CD4-positive, alpha-beta T cell (primary cell): ENCODE results near the gene WNT9A. TPM values are rescaled to one million over a fixed set of nuclear protein-coding genes. Genes with fewer than 3 reads are reported as not detected.
A peak's percentile ranks its signal among the peaks of the same experiment; 100 is the strongest.

Source experiments
- ATAC-seq: fragments of 200-7000 bp; cut with Tn5 transposase; one replicate; pipeline ENCODE4 v1.10.0; 2022; ENCODE audit warnings: mild to moderate bottlenecking; ENCODE audit not compliant: poor library complexity
- CTCF ChIA-PET: fragments of 350-600 bp; sonication (Branson Sonifier 250); formaldehyde crosslinking; loops from one replicate; lab custom pipeline; 2021; ENCODE audit warnings: antibody characterized with exemption, inconsistent platforms; lab: Charles Lee
- POLR2A ChIA-PET: fragments of 350-600 bp; sonication (Branson Sonifier 250); formaldehyde crosslinking; loops from one replicate; lab custom pipeline; 2021; ENCODE audit warnings: antibody characterized with exemption, inconsistent platforms; lab: Charles Lee
- DNase-seq, 14 experiments: peaks; one replicate each; pipeline ENCODE4 v3.0.0-alpha.2; 2013 to 2020; ENCODE audit warnings: mixed read lengths in 2 of 14
- H3K27ac ChIP-seq, 2 donors: one replicate each; pipeline versions ENCODE4 v1.5.1 to v1.7.0; 2013; ENCODE audit warnings: low read length in 2 of 2, low read depth in 1 of 2, mild to moderate bottlenecking in 1 of 2
- H3K27me3 ChIP-seq, 2 experiments: 1 replicate in 1 of 2; 2 replicates in 1 of 2; pipeline versions ENCODE4 v1.6.1 to v1.7.0; 2013; ENCODE audit warnings: low read length in 2 of 2, control low read depth in 1 of 2, mild to moderate bottlenecking in 1 of 2, moderate library complexity in 1 of 2; ENCODE audit not compliant: insufficient read depth in 2 of 2, control insufficient read depth in 1 of 2
- H3K36me3 ChIP-seq: one replicate; pipeline ENCODE4 v1.6.1; 2013; ENCODE audit warnings: low read length, control low read depth; ENCODE audit not compliant: insufficient read depth
- H3K4me1 ChIP-seq: one replicate; pipeline ENCODE4 v1.6.1; 2013; ENCODE audit warnings: low read length, control low read depth; ENCODE audit not compliant: insufficient read depth
- H3K4me3 ChIP-seq: one replicate; pipeline ENCODE4 v1.5.1; 2013; ENCODE audit warnings: mild to moderate bottlenecking, low read length, moderate library complexity
- H3K9me3 ChIP-seq, 2 experiments: 1 replicate in 1 of 2; 2 replicates in 1 of 2; pipeline versions ENCODE4 v1.6.1 to v1.7.0; 2013; ENCODE audit warnings: low read length in 2 of 2, mild to moderate bottlenecking in 2 of 2, control low read depth in 1 of 2, moderate library complexity in 1 of 2; ENCODE audit not compliant: control insufficient read depth in 1 of 2, insufficient read depth in 1 of 2
- H3K27ac Mint-ChIP-seq: one replicate; pipeline ENCODE4 v1.8.0; 2020; ENCODE audit warnings: mixed read lengths
- H3K27me3 Mint-ChIP-seq: one replicate; pipeline ENCODE4 v1.8.0; 2021; ENCODE audit warnings: mixed read lengths
- H3K36me3 Mint-ChIP-seq: one replicate; pipeline ENCODE4 v1.8.0; 2021; ENCODE audit warnings: low read depth, mixed read lengths
- H3K4me1 Mint-ChIP-seq: one replicate; pipeline ENCODE4 v1.8.0; 2021; ENCODE audit warnings: low read depth, mixed read lengths
- H3K4me3 Mint-ChIP-seq: one replicate; pipeline ENCODE4 v1.8.0; 2020; ENCODE audit warnings: mild to moderate bottlenecking, mixed read lengths
- H3K9me3 Mint-ChIP-seq: one replicate; pipeline ENCODE4 v1.8.0; 2020; ENCODE audit warnings: mixed read lengths
- CTCF ChIP-seq: fragments of 200-600 bp; IDR thresholded peaks from one replicate; pipeline ENCODE4 v1.8.0; 2022; ENCODE audit warnings: antibody characterized with exemption, mild to moderate bottlenecking
- intact Hi-C, 2 experiments: fragments of 100-400 bp; cut with DNase I in 1 of 2; cut with micrococcal nuclease in 1 of 2; formaldehyde crosslinking; loops; one replicate each; pipeline versions ENCODE4 v1.15.1 to v1.9.0; 2023 to 2025; cut with DNase I, micrococcal nuclease
- total RNA-seq, 174 experiments: library from RNA in 2 of 174; stranded (reverse) in 2 of 174; gene quantifications; one replicate each; pipeline ENCODE4 v1.2.3 and lab custom pipeline; 2021 to 2026

The WNT9A gene
- total RNA-seq, 2 experiments from 2014 or later = not detected

- DNase-seq = peak in 1 of 14 experiments; percentile 32
- ChIA-PET POLR2A (no interaction called here), CTCF (no interaction called here)
- H3K36me3 ChIP-seq = no peaks in the 10 kb centered on the region
- no peaks in the 10 kb centered on the region for H3K4me1 Mint-ChIP-seq
- H3K9me3 Mint-ChIP-seq = no peaks in the 10 kb centered on the region
- intact Hi-C loops = loop anchor here in 1 of 2 experiments (5.0 kb wide), 1 partner anchor 407 kb away; no protein-coding TSS in a partner anchor
- peaks cover 29% of the 10 kb centered on the region for H3K4me1 ChIP-seq
- H3K4me3 ChIP-seq = no peak overlapping the region
- peaks cover 0 to 15% of the 10 kb centered on the region in 2 experiments for H3K9me3 ChIP-seq
- no peak overlapping the region for H3K27ac Mint-ChIP-seq
- peaks cover 28% of the 10 kb centered on the region for H3K27me3 Mint-ChIP-seq
- no peak for TF ChIP-seq CTCF
- peaks cover 16 to 22% of the 10 kb centered on the region in 2 experiments for H3K27me3 ChIP-seq
- no peak overlapping the region for H3K4me3 Mint-ChIP-seq
- ATAC-seq = no peak
- no peaks in the 10 kb centered on the region for H3K36me3 Mint-ChIP-seq
- H3K27ac ChIP-seq = no peak overlapping the region
Observed at GRCh38 chr1:227949341-227949921, 1.7 kb upstream of the WNT9A start.

DNA sequence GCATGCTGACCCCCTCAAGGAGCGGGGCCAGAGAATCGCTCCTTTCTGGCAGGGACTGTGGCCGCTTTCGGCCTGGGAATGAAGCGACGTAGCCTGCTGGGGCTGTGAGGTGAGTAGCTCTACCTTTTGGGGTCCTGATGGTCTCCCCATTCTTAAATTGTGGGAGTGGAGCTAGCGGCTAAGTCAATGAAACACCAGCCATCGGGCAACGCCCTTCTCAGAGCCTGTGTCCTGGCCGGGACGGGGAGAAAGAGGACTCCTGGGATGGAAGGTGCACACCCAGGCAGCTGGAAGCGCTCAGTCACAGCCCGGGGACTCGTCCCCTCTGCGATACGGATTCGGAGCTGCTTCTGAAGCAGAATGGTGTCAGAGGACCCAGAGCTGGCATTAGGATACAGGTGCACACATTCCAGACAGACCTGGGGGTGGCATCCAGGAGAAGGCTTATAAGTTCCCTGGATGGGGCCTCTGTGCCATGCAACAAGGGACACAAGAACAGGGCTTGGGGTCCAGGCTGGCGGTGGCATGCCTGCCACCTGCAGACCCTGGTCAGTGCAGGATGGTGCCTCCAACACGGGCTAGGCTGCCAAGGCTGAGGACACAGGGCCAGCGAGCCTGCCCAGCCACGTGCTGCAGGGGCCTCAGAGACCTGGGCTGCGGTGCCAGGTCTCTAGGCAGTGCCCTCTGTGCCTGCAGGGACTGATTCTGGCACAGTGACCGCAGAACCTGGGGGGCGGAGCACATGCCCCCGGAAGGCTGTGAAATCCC, 945 bp upstream of the WNT9A start:
- ATAC-seq = no peak
- peaks cover 20% of the 10 kb centered on the region for H3K27me3 Mint-ChIP-seq
- H3K4me3 Mint-ChIP-seq = peak overlapping the region; percentile 62
- Histone ChIP-seq H3K36me3 (no peaks in the 10 kb centered on the region), H3K4me3 (no peak overlapping the region), H3K4me1 (peaks cover 24% of the 10 kb centered on the region), H3K27me3 (peaks cover 13 to 19% of the 10 kb centered on the region in 2 experiments), H3K27ac (no peak overlapping the region), H3K9me3 (peaks cover 0 to 15% of the 10 kb centered on the region in 2 experiments)
- TF ChIP-seq CTCF = no peak
- CTCF ChIA-PET = interaction anchor here (1.6 kb wide), 1 partner anchor 186 kb away, joined by 6 read pairs; no protein-coding TSS in a partner anchor
- intact Hi-C loops = loop anchor here in 1 of 2 experiments (5.0 kb wide), 1 partner anchor 406 kb away; no protein-coding TSS in a partner anchor
- POLR2A ChIA-PET = interaction anchor here (0.7 to 1.4 kb wide), 2 partner anchors 161 to 186 kb away, joined by 6 to 7 read pairs; no protein-coding TSS in a partner anchor
- no peak overlapping the region for H3K27ac Mint-ChIP-seq
- no peaks in the 10 kb centered on the region for H3K9me3 Mint-ChIP-seq
- DNase-seq = peak in 1 of 14 experiments; percentile 30
- H3K36me3 Mint-ChIP-seq = no peaks in the 10 kb centered on the region
- H3K4me1 Mint-ChIP-seq = no peaks in the 10 kb centered on the region

- TF ChIP-seq CTCF = no peak
- DNase-seq = peak in 3 of 14 experiments; percentile 14 to 27 (median 23)
- no peaks in the 10 kb centered on the region for H3K36me3 ChIP-seq
- Mint-ChIP-seq H3K4me3 (peak overlapping the region; percentile 66), H3K36me3 (no peaks in the 10 kb centered on the region), H3K27ac (no peak overlapping the region), H3K4me1 (no peaks in the 10 kb centered on the region), H3K9me3 (no peaks in the 10 kb centered on the region), H3K27me3 (peaks cover 19% of the 10 kb centered on the region)
- H3K4me1 ChIP-seq = peaks cover 22% of the 10 kb centered on the region
- ATAC-seq = no peak
- intact Hi-C loops = loop anchor here (2.0 to 5.0 kb wide), 4 partner anchors 97 to 465 kb away; no protein-coding TSS in a partner anchor
- ChIA-PET POLR2A (no interaction called here), CTCF (interaction anchor here (1.6 kb wide), 1 partner anchor 185 kb away, joined by 6 read pairs; no protein-coding TSS in a partner anchor)
- peaks cover 13 to 19% of the 10 kb centered on the region in 2 experiments for H3K27me3 ChIP-seq
- peak overlapping the region; percentile 33 for H3K4me3 ChIP-seq
- no peak overlapping the region for H3K27ac ChIP-seq
- H3K9me3 ChIP-seq = peaks cover 0 to 15% of the 10 kb centered on the region in 2 experiments
Observed at GRCh38 chr1:227947386-227947675, 401 bp downstream of the WNT9A start.
